HCEC 1CT (cell line): ENCODE results near the gene AGAP2.
"Not testable (repeated sequence)": the region's sequence is repeated elsewhere in the genome, so short reads cannot be mapped to it uniquely, and the experiment has no call there.

Experiments used
- DNase-seq: peaks from one replicate; pipeline ENCODE4 v3.0.0-alpha.2; 2017

Gene AGAP2

DNA sequence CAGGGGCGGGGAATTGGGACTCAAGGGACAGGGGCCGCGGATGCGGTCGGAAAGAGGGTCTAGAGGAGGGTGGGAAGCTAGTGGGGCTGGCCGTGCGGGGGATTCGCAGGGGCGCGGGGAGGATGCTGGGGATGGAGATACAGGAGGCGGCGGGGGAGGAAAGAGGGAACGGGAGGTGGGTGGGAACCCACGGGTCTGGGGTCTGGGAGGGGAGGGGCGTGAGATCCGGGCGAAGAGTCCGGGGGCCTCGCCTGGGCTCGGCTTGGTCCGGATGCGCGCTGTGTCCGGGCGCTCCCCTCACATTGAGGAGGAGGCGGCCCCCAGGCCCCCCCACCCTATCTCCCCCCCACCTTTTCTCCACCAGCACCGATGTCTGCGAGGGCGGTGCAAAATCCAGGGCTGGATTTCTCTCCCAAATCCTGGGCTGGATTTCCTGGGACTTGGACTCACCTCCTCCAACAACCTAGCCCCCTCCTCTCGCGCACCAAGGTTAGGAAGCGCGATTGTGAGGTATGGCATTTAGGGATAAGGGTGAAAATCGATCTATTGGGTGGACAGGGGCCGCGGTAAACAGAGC is at the start of gene AGAP2:
AGAP2 (minus strand) TSS at position 82 of the 577 bp plus-strand sequence. CDS start 496 bp downstream, outside the sequence.
- no peak for DNase-seq

DNA sequence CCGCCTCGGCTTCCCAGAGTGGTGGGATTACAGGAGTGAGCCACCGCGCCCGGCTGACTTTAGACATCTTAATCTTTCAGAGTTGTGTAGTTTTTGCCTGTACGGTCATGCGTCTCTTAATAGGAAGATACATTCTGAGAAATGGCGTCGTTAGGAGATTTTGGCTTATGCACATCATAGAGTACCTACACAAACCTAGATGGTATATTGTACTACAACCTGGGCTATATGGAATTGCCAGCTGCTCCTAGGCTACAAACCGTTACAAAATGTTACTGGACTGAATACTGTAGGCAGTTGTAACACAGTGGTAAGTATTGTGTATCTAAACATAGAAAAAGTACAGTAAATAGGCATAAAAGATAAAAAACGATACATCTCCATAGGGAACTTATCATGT is 45.3 kb upstream of the AGAP2 start:
- DNase-seq: no peak

DNA sequence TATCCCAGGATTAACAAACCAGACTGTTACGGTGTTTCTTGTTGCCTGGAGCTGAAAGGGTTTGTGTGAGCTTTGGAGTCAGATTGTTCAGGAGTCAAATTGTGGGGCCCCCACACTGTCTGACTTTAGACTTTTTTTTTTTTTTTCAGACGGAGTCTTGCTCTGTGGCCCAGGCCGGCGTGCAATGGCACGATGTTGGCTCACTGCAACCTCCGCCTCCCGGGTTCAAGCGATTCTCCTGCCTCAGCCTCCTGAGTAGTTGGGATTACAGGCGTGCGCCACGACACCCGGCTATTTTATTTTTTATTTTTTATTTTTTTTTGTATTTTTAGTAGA is 44.9 kb upstream of the AGAP2 start:
- DNase-seq: no peak

DNA sequence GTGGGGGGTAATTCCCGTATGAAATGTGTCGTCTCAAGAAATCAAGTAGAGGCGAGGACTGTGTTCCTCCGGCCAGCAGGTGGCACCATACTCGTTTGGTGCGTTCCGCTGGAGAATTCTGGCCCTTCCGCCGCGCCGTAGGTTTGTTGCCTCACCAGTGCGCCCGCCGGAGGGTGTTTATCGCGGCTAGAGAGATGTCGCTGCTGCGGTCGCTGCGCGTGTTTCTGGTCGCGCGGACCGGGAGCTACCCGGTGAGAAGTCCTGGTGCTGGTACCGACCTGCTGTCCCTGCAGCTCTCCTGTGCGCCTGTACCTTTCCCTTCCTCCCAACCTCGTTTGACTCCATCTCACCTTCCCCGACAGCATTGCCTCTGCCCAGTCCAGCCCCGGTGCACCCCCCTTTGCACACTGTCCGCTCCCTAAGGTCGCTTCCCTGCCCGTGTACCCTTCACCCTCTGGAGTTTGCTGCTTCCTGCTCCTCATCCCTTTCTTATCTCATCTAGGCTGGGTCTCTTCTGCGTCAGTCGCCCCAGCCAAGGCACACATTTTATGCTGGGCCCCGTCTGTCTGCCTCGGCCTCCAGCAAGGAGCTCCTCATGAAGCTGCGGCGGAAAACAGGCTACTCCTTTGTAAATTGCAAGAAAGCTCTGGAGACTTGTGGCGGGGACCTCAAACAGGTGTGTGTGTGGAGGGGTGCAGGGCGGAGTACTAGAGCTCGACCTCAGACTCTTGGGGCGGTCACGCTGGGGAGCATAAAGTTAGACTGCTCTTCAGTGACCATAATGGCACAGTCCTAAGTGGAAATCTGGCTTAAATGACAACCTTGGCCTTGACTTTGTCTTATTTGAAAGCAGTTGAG is 44.3 kb upstream of the AGAP2 start, which contains the start of gene TSFM:
TSFM (plus strand) TSS at position 180 of the 858 bp plus-strand sequence; CDS start at position 195, 15 bp downstream.
- DNase-seq: peak; percentile 92

DNA sequence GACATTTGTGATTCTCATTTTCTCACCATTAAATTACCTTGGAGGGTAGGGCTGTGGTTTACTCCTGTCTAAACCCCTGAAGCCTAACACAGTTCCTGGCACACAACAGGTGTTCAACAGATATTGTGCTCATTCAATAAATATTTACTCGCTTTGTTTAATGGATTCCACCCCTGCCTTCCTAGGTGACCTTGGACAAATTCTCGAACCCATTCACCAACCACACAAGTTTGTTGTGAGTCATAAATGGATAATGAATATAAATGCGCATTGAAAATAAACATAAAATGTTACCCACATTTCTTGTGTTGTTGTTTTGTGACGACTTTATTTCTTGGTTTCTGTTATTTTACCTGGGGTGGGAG is 43.7 kb upstream of the AGAP2 start:
- no peak for DNase-seq

DNA sequence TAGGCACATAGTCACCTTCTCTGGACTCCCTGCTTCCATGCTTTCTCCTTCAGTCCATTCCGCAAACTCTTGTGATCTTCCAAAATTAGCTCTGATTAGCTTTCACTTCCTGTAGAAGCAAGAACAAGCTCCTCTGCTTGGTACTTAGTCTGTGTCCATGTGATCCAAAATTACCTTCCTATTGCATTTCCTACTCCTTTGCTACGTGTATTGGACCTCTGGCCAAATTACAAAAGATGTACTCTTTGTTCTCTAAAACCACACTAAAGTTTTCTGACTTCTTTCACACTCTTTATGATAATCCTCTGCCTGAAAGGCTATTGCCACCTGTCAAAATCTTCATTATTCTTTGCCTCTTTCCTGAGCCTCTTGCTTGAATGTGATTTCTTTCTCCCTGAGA is 43.3 kb upstream of the AGAP2 start:
- no peak for DNase-seq

DNA sequence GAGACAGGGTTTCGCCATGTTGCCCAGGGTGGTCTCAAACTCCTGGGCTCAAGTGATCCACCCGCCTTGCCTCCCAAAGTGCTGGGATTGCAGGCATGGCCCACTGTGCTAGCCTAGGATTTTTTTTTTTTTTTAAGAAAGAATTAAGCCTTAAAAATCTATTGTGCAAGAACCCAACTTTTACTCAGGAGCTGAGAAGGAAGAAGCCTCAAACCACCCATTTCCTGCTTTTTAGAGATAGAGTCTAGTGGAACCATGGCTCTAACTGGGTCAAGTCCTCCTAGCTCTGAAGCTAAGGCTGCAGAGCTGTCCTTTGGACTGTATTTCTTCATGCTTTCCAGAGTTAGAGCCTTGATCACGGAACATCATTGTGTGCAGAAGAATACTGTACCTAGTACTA is 42.7 kb upstream of the AGAP2 start:
- DNase-seq: no peak

DNA sequence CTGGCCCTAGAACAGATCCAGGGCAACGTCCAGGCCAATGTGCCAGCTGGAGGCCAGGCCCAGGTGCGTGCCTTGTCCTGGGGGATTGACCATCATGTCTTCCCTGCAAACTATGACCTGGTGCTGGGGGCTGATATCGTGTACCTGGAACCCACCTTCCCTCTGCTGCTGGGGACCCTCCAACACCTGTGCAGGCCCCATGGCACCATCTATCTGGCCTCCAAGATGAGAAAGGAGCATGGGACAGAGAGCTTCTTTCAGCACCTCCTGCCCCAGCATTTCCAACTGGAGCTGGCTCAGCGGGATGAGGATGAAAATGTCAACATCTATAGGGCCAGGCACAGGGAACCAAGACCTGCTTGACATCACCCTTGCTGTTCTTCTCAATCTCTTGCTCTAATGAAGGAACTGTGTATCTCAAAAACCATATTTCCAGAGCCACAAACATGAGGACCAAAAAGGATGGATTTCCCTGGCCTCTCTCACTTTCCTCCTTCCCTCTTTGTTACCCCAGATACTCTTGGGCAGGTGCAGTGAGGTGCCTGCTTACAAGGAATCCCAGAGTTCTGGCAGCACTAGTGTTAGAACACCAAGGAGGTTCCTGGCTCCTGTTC is 41.8 kb upstream of the AGAP2 start:
- DNase-seq: no peak

DNA sequence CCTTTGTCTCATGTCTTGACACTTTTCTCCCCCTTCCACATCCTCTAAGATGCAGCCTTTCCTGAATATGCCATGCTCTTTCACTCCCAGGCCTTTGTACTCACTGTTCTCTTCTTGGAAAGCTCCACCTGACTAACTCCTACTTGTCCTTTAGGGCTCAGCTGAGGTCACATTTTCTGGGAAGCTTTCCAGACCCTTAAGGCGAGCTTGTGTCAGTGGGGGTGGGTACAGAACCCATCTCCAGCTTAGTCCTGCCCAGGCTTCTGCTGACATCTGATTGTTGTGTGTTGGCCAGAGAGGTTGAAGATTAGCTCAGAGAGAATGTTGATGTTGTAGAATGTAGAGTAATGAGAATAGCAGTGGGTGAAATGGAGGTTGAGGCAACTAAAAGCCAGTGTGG is 41.2 kb upstream of the AGAP2 start:
- DNase-seq: no peak

DNA sequence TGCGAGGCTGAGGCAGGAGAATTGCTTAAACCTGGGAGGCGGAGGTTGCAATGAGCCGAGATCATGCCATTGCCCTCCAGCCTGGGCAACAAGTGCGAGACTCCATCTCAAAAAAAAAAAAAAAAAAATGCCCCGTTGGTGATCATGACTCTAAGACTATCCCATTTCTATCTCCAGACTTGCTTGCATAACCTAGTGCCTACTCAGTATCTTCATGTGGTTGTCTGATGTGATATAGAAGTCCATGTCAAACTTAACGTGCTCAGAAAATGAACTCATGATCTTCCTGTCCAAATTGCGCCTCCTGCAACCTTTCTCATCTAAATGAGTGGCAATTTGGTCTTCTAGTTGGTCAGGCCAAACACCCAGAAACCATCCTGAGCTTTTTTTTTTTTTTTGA is 39.4 kb upstream of the AGAP2 start:
- no peak for DNase-seq

DNA sequence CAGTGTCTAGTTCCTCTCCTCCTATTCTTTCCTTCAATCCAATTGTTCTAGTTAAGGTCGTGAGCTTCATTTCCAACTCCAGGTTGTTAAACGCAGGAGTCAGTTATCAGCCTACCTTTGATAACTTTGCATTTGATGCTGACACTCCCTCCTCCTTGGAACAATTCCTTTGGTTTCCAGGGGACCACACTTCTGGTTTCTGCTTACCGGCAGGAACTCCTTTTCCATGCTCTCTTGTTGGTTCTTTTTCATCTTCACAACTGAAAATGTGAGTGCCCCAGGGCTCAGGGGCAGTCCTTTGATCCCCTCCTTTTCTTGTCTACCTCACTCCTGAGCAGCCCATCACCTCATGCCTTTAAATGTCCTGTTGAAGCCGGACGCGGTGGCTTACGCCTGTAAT is 38.8 kb upstream of the AGAP2 start:
- DNase-seq: no peak

DNA sequence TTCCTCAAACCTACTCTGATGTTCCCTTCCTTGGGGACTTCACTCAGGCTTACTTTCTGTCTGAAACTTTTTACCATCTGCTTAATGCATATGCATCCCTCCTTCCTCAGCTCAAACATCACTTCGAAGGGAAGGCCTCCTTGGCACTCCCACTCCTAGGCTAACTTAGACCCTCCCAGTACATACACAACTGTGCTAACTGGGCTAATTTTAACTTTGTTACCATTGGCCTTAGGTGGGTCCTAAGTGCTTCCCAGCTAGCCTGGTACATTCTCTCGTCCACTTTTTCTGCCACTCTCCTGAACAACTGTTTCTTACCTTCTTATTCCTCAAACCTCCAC is 37.7 kb upstream of the AGAP2 start:
- no peak for DNase-seq

DNA sequence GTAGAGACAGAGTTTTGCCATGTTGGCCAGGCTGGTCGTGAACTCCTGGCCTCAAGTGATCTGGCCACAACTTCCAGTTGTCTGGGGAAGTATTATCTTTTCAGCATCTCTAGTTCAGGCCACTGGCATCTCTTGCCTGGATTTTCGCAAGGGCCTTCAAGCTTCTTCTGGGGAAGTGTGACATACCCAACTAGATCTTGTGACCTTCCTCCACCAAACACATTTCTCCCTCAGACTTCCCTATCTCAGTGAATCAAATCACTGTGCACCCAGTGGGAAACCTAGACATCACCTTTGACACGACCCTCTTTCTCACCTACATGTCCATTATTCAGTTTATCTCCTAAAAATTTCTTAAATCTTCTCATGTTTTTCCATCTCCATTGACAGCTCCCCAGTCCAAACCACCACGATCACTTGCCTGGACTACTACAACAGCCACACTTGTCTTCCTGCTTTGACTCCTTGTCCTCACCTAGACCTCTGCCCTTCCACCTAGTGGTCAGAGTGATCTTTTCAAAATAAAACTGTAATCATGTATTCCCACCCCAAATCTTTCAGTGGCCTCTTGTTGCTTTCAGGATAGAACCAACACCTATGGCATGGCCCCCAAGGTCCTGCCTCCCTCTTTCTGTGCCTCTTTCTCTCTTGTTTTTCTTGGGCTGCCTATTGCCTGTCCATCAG is 37.2 kb upstream of the AGAP2 start:
- DNase-seq: no peak

DNA sequence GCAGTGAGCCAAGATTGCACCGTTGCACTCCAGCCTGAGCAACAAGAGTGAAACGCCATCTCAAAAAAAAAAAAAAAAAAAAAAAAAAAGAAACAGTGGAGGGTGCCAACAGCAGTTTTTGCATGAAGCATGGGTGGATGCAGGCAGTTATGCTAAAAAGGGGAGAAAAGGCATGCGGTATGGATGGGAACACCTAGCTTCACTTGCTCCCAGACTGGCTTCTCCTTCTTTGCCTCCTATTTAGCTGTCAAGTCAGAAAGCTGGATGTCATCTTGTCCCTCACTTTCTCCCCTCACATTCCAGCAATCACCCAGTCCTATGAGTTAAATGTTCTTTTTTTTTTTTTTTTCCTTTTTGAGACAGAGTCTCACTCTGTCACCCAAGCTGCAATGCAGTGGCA is 36.5 kb upstream of the AGAP2 start:
- no peak for DNase-seq

DNA sequence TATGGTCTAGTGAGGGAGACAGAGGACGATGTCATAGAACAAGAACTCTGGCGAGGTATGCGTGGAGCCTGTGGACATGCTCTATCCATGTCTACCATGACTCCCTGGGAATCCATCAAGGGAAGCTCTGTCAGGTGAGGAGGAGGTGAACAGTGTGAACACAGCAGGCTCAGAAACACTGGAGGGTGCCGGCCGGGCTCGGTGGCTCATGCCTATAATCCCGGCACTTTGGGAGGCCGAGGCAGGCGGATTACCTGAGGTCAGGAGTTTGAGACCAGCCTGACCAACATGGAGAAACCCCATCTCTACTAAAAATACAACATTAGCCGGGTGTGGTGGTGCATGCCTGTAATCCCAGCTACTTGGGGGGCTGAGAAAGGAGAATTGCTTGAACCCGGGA is 36.1 kb upstream of the AGAP2 start:
- not testable (repeated sequence) for DNase-seq

DNA sequence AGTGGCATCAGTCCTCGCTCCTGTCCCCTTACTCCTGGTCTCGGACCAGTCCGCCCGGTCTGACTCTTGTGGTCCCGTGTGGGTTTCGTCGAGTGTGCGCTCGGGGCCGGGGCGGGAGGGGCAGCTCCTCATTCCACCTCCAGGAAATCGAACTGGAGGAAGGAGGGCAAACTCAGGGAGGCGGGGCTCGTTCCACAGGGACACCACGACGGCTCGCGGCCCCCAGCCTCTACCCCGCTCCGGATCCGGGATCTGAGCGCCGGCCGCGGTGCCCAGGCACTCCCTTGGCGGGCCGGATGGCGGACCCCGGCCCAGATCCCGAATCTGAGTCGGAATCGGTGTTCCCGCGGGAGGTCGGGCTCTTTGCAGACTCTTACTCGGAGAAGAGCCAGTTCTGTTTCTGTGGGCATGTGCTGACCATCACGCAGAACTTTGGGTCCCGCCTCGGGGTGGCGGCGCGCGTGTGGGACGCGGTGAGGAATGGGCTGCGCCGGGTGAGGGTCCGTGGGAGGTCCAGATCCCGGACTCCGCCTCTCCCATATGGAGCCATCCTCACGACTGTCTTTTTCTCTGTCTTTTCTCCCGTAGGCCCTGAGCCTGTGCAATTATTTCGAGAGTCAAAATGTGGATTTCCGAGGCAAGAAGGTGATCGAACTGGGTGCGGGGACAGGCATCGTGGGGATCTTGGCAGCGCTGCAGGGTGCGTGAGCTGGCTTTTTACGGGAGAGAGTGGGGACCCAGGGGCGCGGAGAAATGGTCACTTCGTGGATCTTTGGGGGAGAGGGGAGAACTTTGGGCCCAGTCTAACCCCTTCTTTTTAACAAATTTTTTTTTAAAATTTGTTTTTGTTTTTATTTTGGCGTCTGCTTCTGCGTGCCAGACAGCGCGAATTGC is 34.1 kb upstream of the AGAP2 start, which contains the start of gene EEF1AKMT3:
EEF1AKMT3 (plus strand) TSS at position 186 of the 894 bp plus-strand sequence; CDS start at position 297, 111 bp downstream.
- peak; percentile 39 for DNase-seq

DNA sequence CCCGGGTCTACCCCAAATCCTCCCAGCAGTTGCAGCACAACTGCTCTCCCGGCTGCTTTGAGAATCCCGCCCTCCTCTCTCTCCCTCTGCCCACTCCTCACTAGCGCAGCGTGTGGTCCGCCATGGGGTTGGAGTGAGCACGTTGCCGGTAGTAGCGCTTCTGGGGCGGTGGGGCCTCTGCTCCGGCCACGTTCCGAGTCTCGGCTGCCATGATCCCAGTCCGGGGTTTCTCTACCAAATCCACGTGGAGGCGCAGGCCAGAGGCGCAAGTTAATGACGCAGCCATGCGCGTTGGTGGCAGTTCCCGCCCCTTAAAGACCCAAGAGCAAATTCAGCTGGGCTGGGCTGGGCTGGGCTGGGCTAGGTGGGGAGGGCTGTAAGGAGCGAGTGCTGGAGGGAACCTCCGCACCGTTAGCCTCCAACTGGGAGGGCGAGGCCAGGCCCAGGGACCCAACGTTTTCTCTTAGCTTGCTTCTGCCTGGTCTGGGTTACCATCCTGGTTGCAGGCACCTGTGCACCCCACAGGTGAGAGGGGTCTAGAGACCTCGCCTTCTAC is 33.4 kb upstream of the AGAP2 start, which contains the start of gene METTL1:
METTL1 (minus strand) TSS at position 233 of the 556 bp plus-strand sequence; CDS start at position 211, 22 bp downstream.
- peak; percentile 95 for DNase-seq

DNA sequence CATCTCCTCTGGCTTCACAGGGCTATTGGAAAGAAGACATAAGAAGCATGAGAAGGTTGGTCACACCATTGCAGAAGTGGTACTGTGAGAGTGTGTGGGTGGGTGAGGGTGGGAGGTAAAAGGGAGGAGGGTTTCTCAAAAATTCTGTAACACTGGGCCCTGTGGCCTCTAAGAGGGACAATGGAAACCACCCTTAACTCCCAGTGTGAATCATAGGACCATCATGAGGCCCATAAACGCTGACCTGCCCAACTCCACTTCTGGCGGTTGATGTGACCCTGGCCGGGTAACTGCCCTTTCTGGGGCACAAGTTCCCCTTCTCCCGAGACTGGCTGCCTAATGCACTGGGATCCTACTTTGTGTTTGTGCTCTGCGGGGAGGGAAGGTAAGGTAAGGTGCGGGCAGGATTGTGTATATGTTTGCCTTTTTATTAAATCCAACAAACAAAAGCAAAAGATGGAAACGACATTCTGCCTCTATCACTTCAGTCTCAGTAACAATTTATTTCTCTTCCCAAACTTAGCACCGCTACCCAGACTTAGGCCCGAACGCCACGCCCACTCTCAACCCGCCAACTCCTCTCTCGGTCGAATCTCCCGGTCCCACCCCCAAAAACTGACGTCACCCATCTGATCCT is 32.8 kb upstream of the AGAP2 start:
- DNase-seq: peak; percentile 92

DNA sequence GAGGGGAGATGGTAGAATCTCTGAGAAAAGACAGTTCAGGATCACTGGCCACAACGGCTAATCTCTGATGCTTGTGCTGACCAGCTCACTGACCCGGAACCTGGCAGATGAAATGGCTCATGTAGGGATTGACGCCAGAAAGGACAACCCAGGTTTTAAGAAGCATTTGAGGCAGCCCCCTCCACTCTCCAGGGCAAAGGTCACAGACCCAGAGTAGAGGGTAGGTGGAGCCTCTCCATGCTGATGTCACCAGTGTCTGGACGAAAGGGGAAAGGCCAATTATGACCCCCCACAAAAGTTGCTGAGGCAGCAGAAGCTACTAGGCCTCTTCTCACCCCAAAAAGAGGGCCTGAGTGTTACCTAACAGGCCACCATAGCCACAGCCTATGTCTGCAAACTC is 32.2 kb upstream of the AGAP2 start:
- DNase-seq: no peak

DNA sequence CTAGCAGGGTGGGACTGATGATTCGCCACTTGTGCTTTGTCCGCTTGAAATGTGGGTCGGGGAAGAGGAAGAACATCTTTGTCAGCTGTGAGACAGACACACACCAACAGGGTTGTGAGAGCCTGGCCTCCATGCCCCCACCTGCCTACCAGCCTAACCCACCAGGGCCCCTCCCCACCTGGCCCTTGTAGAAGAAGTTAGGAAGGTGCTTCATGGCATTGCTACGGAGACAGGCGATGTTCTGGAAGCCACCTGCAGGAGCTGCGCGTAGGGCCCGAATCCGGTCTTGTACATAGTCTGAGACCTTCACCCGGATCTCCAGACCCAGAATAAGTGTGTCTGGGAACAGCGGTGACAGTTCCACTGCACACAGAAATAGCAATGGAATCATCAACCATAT is 31.1 kb upstream of the AGAP2 start:
- no peak for DNase-seq

DNA sequence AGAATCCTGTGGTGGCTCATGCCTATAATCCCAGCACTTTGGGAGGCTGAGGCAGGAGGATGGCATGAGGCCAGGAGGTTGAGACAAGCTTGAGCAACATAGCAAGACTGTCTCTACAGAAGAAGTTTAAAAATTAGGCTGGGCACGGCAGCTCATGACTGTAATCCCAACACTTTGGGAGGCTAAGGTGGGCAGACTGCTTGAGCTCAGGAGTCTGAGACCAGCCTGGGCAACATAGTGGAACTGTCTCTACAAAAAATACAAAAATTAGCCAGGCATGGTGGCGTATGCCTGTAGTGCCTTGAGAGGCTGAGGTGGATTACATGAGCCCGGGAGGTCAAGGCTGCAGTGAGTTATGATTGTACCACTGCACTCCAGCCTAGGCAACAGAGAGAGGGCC is 29.3 kb upstream of the AGAP2 start:
- no peak for DNase-seq

DNA sequence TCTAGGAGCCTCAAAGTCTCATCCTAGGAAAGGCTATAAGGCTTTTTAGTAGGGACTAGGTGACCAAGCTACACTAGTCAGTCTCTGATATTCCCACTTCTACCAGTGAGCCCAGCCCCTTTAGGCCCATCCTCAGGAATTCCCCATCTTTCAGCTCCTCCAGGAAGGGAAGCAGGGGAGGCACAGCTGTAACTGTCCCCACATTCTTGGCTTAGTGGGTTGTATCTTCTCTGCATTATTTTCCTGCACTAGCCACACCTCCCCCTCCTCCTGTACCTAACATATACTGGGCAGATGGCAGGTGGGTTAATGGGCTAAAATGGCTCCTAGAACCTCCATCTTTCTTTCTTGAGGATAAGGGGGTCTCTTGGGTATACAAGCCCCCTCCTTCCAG is 28.8 kb upstream of the AGAP2 start:
- no peak for DNase-seq
